GM19099 (cell line): ENCODE data around the gene FTHL17.

ENCODE experiments used
- POLR2A ChIP-seq: IDR thresholded peaks from 3 replicates; pipeline ENCODE4 v1.6.1; 2011; ENCODE audit warnings: low read depth; ENCODE audit not compliant: insufficient read length; ENCODE audit errors: extremely low read depth

Gene FTHL17

GRCh38 chrX:31061091-31061490 is 10.8 kb downstream of the FTHL17 start:
- TF ChIP-seq POLR2A, result no peak

- no peak for TF ChIP-seq POLR2A
These were observed 11.8 kb downstream of the FTHL17 start for GRCh38 chrX:31060016-31060415.

GRCh38 chrX:31058284-31058683 is 13.6 kb downstream of the FTHL17 start:
- no peak for TF ChIP-seq POLR2A

DNA sequence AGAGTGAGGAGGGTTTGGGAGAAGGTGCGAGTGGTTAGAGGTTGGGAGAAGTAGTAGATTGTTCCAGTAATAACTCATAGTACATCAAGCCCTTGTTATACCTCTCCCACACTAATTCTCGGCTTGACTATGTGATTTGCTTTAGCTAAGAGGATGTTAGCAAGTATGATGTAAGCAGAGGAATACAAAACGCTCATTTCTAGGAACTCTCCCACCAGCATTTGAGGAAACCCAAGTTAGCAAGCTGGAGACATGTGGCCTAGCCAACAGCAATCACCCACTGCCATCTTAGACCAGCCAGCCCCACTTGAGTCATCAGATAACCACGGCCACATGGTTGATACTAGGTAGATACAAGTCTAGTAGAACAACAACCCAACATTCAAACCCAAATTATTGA is 14.2 kb downstream of the FTHL17 start:
- no peak for TF ChIP-seq POLR2A

GRCh38 chrX:31057291-31057690 is 14.6 kb downstream of the FTHL17 start:
- TF ChIP-seq POLR2A, result no peak

GRCh38 chrX:31053621-31054020 is 18.2 kb downstream of the FTHL17 start:
- TF ChIP-seq POLR2A, result no peak

GRCh38 chrX:31039327-31039711 is 32.5 kb downstream of the FTHL17 start:
- no peak for TF ChIP-seq POLR2A

DNA sequence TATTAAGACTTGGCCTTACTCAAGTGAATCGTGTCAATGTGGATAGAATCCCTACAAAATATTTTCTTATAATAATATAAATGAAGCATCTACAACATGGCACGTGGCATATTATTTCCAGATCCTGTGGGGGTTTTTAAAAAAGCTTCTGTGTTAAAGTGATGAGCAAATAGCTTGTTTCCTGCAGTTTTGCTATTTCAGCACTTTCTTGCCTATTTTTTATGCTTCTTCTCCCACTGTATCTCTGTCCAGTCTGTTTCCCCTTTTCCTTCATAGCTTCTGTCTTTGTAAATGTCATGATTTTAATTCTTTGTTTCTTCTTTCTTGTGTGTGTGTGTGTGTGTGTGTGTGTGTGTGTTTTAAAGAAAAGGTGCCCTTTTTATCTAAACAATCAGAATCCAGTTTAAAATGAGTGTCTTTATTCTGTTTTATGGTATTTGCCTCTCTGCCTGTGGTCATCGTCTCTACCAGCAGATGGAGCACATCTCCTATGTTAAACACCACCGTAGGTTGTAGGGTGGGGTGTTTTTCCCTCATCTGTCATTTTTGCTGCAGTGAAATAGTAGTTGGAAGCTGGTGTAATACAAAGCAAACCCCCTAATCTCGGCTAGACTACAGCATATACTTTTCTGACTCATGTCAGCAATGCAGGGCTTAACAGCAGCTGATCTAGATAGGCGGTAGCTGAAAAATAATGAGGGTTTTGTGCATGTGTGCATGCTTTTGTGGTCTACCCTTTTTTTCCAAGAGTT is 33.1 kb downstream of the FTHL17 start:
- TF ChIP-seq POLR2A, result no peak

DNA sequence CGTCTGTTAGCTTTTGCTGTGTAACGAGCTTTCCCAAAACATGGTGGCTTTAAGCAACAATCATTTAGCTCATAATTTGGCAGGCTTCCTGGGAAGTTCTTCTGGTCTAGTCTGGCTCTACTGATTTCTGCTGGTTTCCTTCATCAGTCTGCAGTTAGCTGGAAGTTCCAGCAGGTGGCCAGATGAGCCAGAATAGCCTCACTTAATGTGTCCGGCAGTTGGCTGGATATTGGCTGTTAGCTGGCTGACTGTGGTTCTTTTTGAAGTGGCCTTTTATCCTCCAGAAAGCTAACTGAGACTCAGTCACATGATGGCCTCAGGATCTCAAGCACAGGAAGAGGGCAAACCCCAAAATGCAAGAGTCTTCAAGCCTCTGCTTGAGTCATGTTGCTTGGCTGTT is 34.9 kb downstream of the FTHL17 start:
- TF ChIP-seq POLR2A, result no peak

- no peak for TF ChIP-seq POLR2A
These were observed 44.5 kb downstream of the FTHL17 start for GRCh38 chrX:31027351-31027750.

DNA sequence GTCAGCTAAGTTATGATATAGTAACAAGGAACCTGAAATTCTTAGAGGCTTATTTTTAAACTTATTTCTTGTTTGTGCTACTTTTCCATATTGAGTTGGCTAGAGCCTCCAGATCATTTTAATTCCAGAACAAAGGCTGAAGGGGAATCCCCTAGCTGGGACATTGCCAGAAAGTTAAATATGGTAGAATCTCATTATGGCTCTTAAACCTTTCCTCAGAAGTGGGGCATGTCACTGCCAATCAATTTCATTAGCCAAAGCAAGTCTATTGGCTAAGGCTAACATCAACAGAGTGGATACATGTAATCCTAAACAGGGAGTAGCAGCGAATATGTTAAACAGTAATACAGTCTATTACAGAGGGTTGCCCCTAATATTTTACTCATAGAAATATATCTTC is 47.0 kb downstream of the FTHL17 start:
- no peak for TF ChIP-seq POLR2A

DNA sequence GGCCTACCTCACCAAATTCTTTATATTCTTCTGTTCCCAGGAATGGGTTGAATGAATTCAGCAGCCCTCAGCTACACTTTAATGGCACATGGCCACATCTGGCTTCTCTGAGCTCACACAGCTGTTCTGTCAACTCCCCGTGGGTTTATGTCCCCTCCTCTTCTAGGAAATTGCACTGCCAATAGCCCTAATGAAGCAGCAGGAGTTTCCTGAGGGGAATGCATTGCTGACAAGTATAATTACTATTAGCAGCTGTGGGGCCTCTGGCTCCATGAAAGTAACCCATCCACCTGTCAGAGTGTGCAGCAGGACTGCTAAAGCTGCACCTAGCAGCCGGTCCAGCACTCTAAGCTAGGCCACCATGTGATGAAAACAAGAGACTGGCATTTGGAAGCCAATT is 50.3 kb downstream of the FTHL17 start:
- TF ChIP-seq POLR2A, result no peak
